ENCODE data around the gene MLXIP. TPM values are rescaled to one million over a fixed set of nuclear protein-coding genes. Genes with fewer than 3 reads are reported as not detected.
"Not testable (repeated sequence)": the region's sequence is repeated elsewhere in the genome, so short reads cannot be mapped to it uniquely, and the experiment has no call there.

The MLXIP gene
- total RNA-seq, 2 donors from 2014 or later: 158 to 201 TPM

GRCh38 chr12:122031342-122032216, 47.0 kb upstream of the MLXIP start:
- Histone ChIP-seq H3K27me3 (no peaks in the 10 kb centered on the region), H3K9me3 (no peaks in the 10 kb centered on the region), H3K36me3 (no peaks in the 10 kb centered on the region), H3K4me3 (no peak overlapping the region), H3K4me1 (no peaks in the 10 kb centered on the region), H3K27ac (no peak overlapping the region), H3K9ac (ENCODE audit: low read depth in 2 of 2, low read length in 2 of 2) (no peak overlapping the region)
- DNase-seq: peak; percentile 61
- peak; percentile 71 for TF ChIP-seq CTCF (IDR thresholded peaks at IDR 0.05)
- intact Hi-C loops (cut with DNase I): no loop called here

GRCh38 chr12:122032580-122032979, 46.0 kb upstream of the MLXIP start:
- TF ChIP-seq CTCF (IDR thresholded peaks at IDR 0.05): no peak
- H3K27me3 ChIP-seq: no peaks in the 10 kb centered on the region
- no peaks in the 10 kb centered on the region for H3K9me3 ChIP-seq
- H3K9ac ChIP-seq (ENCODE audit: low read depth in 2 of 2, low read length in 2 of 2): no peak overlapping the region
- no peak for DNase-seq
- intact Hi-C loops (cut with DNase I): no loop called here
- H3K36me3 ChIP-seq: no peaks in the 10 kb centered on the region
- no peak overlapping the region for H3K4me3 ChIP-seq
- H3K4me1 ChIP-seq: no peaks in the 10 kb centered on the region
- H3K27ac ChIP-seq: no peak overlapping the region

DNA sequence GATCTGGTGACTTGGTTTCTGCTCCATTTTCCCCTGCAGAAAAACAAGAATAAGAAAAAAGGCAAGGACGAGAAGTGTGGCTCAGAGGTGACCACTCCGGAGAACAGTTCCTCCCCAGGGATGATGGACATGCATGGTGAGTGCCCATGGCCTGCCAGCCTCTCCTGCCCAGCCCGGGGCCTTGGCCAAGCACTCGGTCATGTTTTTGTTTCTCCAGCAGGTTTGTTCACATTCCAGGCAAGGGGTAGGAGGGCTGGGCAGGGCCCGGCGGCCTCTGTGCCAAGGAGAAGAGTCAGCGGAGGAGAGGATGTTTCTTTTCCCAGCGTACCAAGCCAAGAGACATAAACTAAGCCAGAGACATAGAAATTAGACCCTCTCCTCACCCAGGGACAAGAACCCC, 43.3 kb upstream of the MLXIP start:
- no peak for TF ChIP-seq CTCF (IDR thresholded peaks at IDR 0.05)
- intact Hi-C loops (cut with DNase I): no loop called here

GRCh38 chr12:122036153-122036552, 42.4 kb upstream of the MLXIP start:
- Histone ChIP-seq H3K36me3 (no peaks in the 10 kb centered on the region), H3K4me3 (no peak overlapping the region), H3K9ac (ENCODE audit: low read depth in 2 of 2, low read length in 2 of 2) (no peak overlapping the region), H3K27ac (no peak overlapping the region), H3K4me1 (peaks cover 3% of the 10 kb centered on the region), H3K27me3 (no peaks in the 10 kb centered on the region), H3K9me3 (no peaks in the 10 kb centered on the region)
- no peak for DNase-seq
- intact Hi-C loops (cut with DNase I): no loop called here
- no peak for TF ChIP-seq CTCF (IDR thresholded peaks at IDR 0.05)

More for the DNA sequence above, 43.3 kb upstream of the MLXIP start:
- no peaks in the 10 kb centered on the region for H3K4me1 ChIP-seq
- H3K36me3 ChIP-seq: no peaks in the 10 kb centered on the region
- H3K27me3 ChIP-seq: no peaks in the 10 kb centered on the region
- no peak for DNase-seq
- no peak overlapping the region for H3K9ac ChIP-seq (ENCODE audit: low read depth in 2 of 2, low read length in 2 of 2)
- no peaks in the 10 kb centered on the region for H3K9me3 ChIP-seq
- H3K4me3 ChIP-seq: no peak overlapping the region
- no peak overlapping the region for H3K27ac ChIP-seq

GRCh38 chr12:122040579-122041386, 37.8 kb upstream of the MLXIP start:
- Histone ChIP-seq H3K9ac (ENCODE audit: low read depth in 2 of 2, low read length in 2 of 2) (peak overlapping the region in 1 of 2 donors; percentile 38), H3K27me3 (no peaks in the 10 kb centered on the region), H3K4me3 (no peak overlapping the region), H3K4me1 (peaks cover 4% of the 10 kb centered on the region), H3K9me3 (no peaks in the 10 kb centered on the region), H3K27ac (peak overlapping the region; percentile 47), H3K36me3 (no peaks in the 10 kb centered on the region)
- peak; percentile 86 for DNase-seq
- no peak for TF ChIP-seq CTCF (IDR thresholded peaks at IDR 0.05)
- intact Hi-C loops (cut with DNase I): no loop called here

- H3K36me3 ChIP-seq; H3K27me3 ChIP-seq; DNase-seq; H3K4me1 ChIP-seq; H3K9ac ChIP-seq (ENCODE audit: low read depth in 2 of 2, low read length in 2 of 2); H3K9me3 ChIP-seq; intact Hi-C loops (cut with DNase I); H3K4me3 ChIP-seq: not testable (repeated sequence)
- peak overlapping the region; percentile 47 for H3K27ac ChIP-seq
Observed at GRCh38 chr12:122041458-122041857, 37.1 kb upstream of the MLXIP start.

Measured in colonic mucosa (tissue), 4 donors.